Measurements from ENCODE around the gene KIRREL3. TPM values are rescaled to one million over a fixed set of nuclear protein-coding genes. Genes with fewer than 3 reads are reported as not detected.

KIRREL3 gene
- total and polyA plus RNA-seq, 2 of the 8 experiments (the other 6 are each of a cell fraction or from before 2014, with no cell fraction given), result 0.29 to 0.32 TPM

DNA sequence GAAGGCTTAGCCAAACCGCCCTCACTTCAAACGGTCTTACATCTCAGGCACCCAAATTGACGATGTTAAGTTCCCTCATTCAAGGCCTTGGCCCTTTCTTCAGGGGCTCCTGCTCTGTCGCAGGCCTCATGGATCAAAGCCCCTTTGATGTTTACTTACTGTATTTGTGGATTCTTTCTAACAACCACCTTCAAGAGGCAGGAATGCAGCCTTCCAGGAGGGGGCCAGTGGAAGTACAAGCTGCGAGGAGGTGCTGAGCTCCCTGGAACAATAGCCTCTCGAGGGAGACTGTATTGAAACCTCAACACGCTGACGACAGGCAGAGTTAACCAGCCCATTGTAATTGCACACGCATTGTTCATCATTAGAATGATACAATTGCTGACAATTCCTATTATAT lies 436.0 kb downstream of the KIRREL3 start:
- Histone ChIP-seq H2BK5ac (ENCODE audit: low read depth, low read length) (no peak overlapping the region), H2AFZ (ENCODE audit: low read length) (no peak overlapping the region), H3K9me3 (ENCODE audit: insufficient read depth in 2 of 2, low read depth in 1 of 2, low read length in 1 of 2) (no peaks in the 10 kb centered on the region), H2BK120ac (replicated peaks; ENCODE audit: low read depth, low read length) (no peak overlapping the region), H3K18ac (ENCODE audit: extremely low read depth, low read length) (no peak overlapping the region), H2BK20ac (ENCODE audit: low read length) (peak overlapping the region; percentile 81; the same call in 1 of the 2 replicates), H3K79me2 (ENCODE audit: control insufficient read depth in 1 of 2, insufficient read depth in 2 of 2, low read length in 2 of 2) (no peaks in the 10 kb centered on the region), H2BK15ac (ENCODE audit: low read length) (no peak overlapping the region), H3K9ac (replicated peaks in 1 of 4; ENCODE audit: extremely low read depth in 1 of 4, low read depth in 3 of 4, low read length in 3 of 4) (no peak overlapping the region), H3K23ac (ENCODE audit: insufficient read length) (no peak overlapping the region), H2BK12ac (ENCODE audit: low read depth, low read length) (no peak overlapping the region; the same call in 1 of the 2 replicates), H2AK5ac (ENCODE audit: low read depth, low read length) (no peak overlapping the region), H3K27ac (ENCODE audit: low read depth, low read length) (no peak overlapping the region), H3K4me1 (replicated peaks in 1 of 4; ENCODE audit: control insufficient read depth in 3 of 4, insufficient read depth in 4 of 4, low read length in 3 of 4) (peaks cover 0 to 6% (median 2%) of the 10 kb centered on the region in 4 experiments; a peak in 4 of 7 replicates), H3K36me3 (ENCODE audit: control insufficient read depth in 2 of 4, insufficient read depth in 4 of 4, low read length in 3 of 4) (no peaks in the 10 kb centered on the region), H3K27me3 (replicated peaks in 1 of 4; ENCODE audit: control insufficient read depth in 3 of 4, extremely low read depth in 1 of 4, insufficient read depth in 3 of 4, low read length in 3 of 4) (peaks cover 0 to 6% (median 2%) of the 10 kb centered on the region in 4 experiments; a peak in 3 of 7 replicates), H4K5ac (ENCODE audit: insufficient read length, low read depth, low read length) (no peak overlapping the region), H3K23me2 (ENCODE audit: low read depth, low read length) (no peaks in the 10 kb centered on the region; the same call in 1 of the 2 replicates), H3K4me3 (ENCODE audit: extremely low read depth in 1 of 4, insufficient read depth in 2 of 4, low read depth in 3 of 4, low read length in 4 of 4) (no peak overlapping the region), H3K14ac (ENCODE audit: insufficient read length) (no peak overlapping the region), H3K79me1 (ENCODE audit: low read depth, low read length) (no peaks in the 10 kb centered on the region), H4K91ac (replicated peaks; ENCODE audit: insufficient read length, low read length) (no peak overlapping the region), H3K4me2 (ENCODE audit: insufficient read depth in 1 of 2, low read depth in 2 of 2, low read length in 2 of 2) (peak overlapping the region; percentile 12 to 55), H3K4ac (replicated peaks; ENCODE audit: insufficient read length, low read depth, low read length) (no peak overlapping the region), H4K8ac (ENCODE audit: extremely low read depth, insufficient read depth, low read length) (no peak overlapping the region), H3K56ac (replicated peaks; ENCODE audit: insufficient read length, low read depth, low read length) (no peak overlapping the region), H4K20me1 (replicated peaks in 1 of 2; ENCODE audit: control insufficient read depth in 1 of 2, insufficient read depth in 2 of 2, low read length in 2 of 2) (peaks cover 0 to 1% of the 10 kb centered on the region in 2 experiments)
- WGBS, 2 experiments (ENCODE audit: extremely low coverage in 1 of 2, insufficient coverage in 1 of 2, insufficient read length in 1 of 2, insufficient replicate concordance in 2 of 2, low coverage in 1 of 2, low lambda C conversion rate in 2 of 2, missing lambda C conversion rate in 1 of 2), result 26% methylated on average over 8 of the region's 9 CpGs; no CpG with 5 or more reads in 1 of the 2 experiments
- ChIA-PET CTCF (ENCODE audit: partially characterized antibody) (interaction anchor here (0.7 to 6.8 kb wide), 9 partner anchors 10 to 382 kb away, joined by 3 to 48 read pairs (median 3); no protein-coding TSS in a partner anchor), POLR2A (ENCODE audit: partially characterized antibody) (no interaction called here)
- TF ChIP-seq GABPA (IDR thresholded peaks at IDR 0.05; ENCODE audit: borderline replicate concordance, insufficient read depth, low read length) (no peak), RAD21 (IDR thresholded peaks at IDR 0.05 in 1 of 2, conservative IDR thresholded peaks at IDR 0.05 in 1 of 2; ENCODE audit: low read depth in 2 of 2, low read length in 2 of 2) (peak in 1 of 2 experiments; percentile 13; a peak in 1 of 4 replicates), CTCF (IDR thresholded peaks at IDR 0.05; ENCODE audit: control extremely low read depth in 1 of 3, insufficient read depth in 1 of 3, low read depth in 1 of 3, low read length in 3 of 3) (peak; percentile 5 to 30 (median 6); a peak in 3 of 4 replicates), TEAD4 (IDR thresholded peaks at IDR 0.05; ENCODE audit: low read depth, low read length) (peak; percentile 92)
- DNase-seq (ENCODE audit: low read depth in 1 of 2, low spot score in 2 of 2), result peak in 1 of 2 experiments; percentile 39
- FAIRE-seq, result peak; percentile 94

All from H1 (cell line).